Activated B cell treated with CpG ODN at 0.5 μM for 24 hours (primary cell): ENCODE data around the gene ABCD1. TPM values are rescaled to one million over a fixed set of nuclear protein-coding genes. Genes with fewer than 3 reads are reported as not detected.
"Not testable (repeated sequence)": the region's sequence is repeated elsewhere in the genome, so short reads cannot be mapped to it uniquely, and the experiment has no call there.

ENCODE experiments used
- ATAC-seq: fragments of 200-7000 bp; cut with Tn5 transposase; one replicate; pipeline ENCODE4 v1.10.0; 2021; ENCODE audit warnings: low read depth, mild to moderate bottlenecking, moderate library complexity
- CTCF ChIA-PET: fragments of 350-600 bp; sonication (Branson Sonifier 250); formaldehyde crosslinking; loops from one replicate; lab custom pipeline; 2021; ENCODE audit warnings: antibody characterized with exemption; lab: Charles Lee
- POLR2A ChIA-PET: fragments of 350-600 bp; sonication (Branson Sonifier 250); formaldehyde crosslinking; loops from one replicate; lab custom pipeline; 2021; ENCODE audit warnings: antibody characterized with exemption; lab: Charles Lee
- DNase-seq: peaks from one replicate; pipeline ENCODE4 v3.0.0; 2022
- H3K27ac Mint-ChIP-seq: one replicate; pipeline ENCODE4 v1.8.0; 2020; ENCODE audit warnings: mixed read lengths
- H3K27me3 Mint-ChIP-seq: one replicate; pipeline ENCODE4 v1.8.0; 2021; ENCODE audit warnings: mixed read lengths
- H3K36me3 Mint-ChIP-seq: one replicate; pipeline ENCODE4 v1.8.0; 2021; ENCODE audit warnings: low read depth, mixed read lengths
- H3K4me1 Mint-ChIP-seq: one replicate; pipeline ENCODE4 v1.8.0; 2021; ENCODE audit warnings: mixed read lengths
- H3K4me3 Mint-ChIP-seq: one replicate; pipeline ENCODE4 v1.8.0; 2020; ENCODE audit warnings: mild to moderate bottlenecking, mixed read lengths
- H3K9me3 Mint-ChIP-seq: one replicate; pipeline ENCODE4 v1.8.0; 2020; ENCODE audit warnings: mixed read lengths
- CTCF ChIP-seq: fragments of 200-600 bp; IDR thresholded peaks from one replicate; pipeline ENCODE4 v1.8.0; 2022; ENCODE audit warnings: antibody characterized with exemption, mild to moderate bottlenecking
- intact Hi-C: fragments of 100-400 bp; cut with micrococcal nuclease; formaldehyde crosslinking; loops from one replicate; pipeline ENCODE4 v1.15.1; 2024
- total RNA-seq: library from RNA; stranded (reverse); gene quantifications from 2 replicates; pipeline ENCODE4 v1.2.3, GENCODE V29; 2022

Gene ABCD1
- total RNA-seq, 1 donor from 2014 or later = 2.8 TPM

GRCh38 chrX:153744210-153745066 lies 19.8 kb downstream of the ABCD1 start:
- Mint-ChIP-seq H3K27ac (no peak overlapping the region), H3K36me3 (no peaks in the 10 kb centered on the region), H3K4me3 (no peak overlapping the region), H3K9me3 (no peaks in the 10 kb centered on the region), H3K27me3 (no peaks in the 10 kb centered on the region), H3K4me1 (peaks cover 36% of the 10 kb centered on the region)
- TF ChIP-seq CTCF = no peak
- POLR2A ChIA-PET = no interaction called here
- CTCF ChIA-PET = no interaction called here
- DNase-seq (no peak), ATAC-seq (no peak)
- intact Hi-C loops = no loop called here

GRCh38 chrX:153745067-153745433 lies 20.4 kb downstream of the ABCD1 start:
- H3K27ac Mint-ChIP-seq, CTCF ChIA-PET: not testable (repeated sequence)

GRCh38 chrX:153746359-153746758 lies 21.7 kb downstream of the ABCD1 start:
- H3K4me1 Mint-ChIP-seq = peaks cover 37% of the 10 kb centered on the region
- no peak for TF ChIP-seq CTCF
- DNase-seq (no peak), ATAC-seq (no peak)
- no peak overlapping the region for H3K4me3 Mint-ChIP-seq
- no peaks in the 10 kb centered on the region for H3K36me3 Mint-ChIP-seq
- POLR2A ChIA-PET = no interaction called here
- intact Hi-C loops = no loop called here
- H3K9me3 Mint-ChIP-seq = no peaks in the 10 kb centered on the region
- H3K27me3 Mint-ChIP-seq = no peaks in the 10 kb centered on the region
- CTCF ChIA-PET = no interaction called here
- no peak overlapping the region for H3K27ac Mint-ChIP-seq

More at GRCh38 chrX:153745067-153745433, 20.4 kb downstream of the ABCD1 start:
- H3K4me1 Mint-ChIP-seq = peaks cover 39% of the 10 kb centered on the region
- intact Hi-C loops, H3K36me3 Mint-ChIP-seq, DNase-seq, H3K4me3 Mint-ChIP-seq, ATAC-seq, H3K9me3 Mint-ChIP-seq, H3K27me3 Mint-ChIP-seq, POLR2A ChIA-PET: not testable (repeated sequence)

- POLR2A ChIA-PET, intact Hi-C loops, DNase-seq, CTCF ChIA-PET, H3K27me3 Mint-ChIP-seq, H3K27ac Mint-ChIP-seq, H3K9me3 Mint-ChIP-seq, H3K36me3 Mint-ChIP-seq, H3K4me3 Mint-ChIP-seq, ATAC-seq: not testable (repeated sequence)
- H3K4me1 Mint-ChIP-seq = peaks cover 32% of the 10 kb centered on the region
Measured at GRCh38 chrX:153746991-153747390, 22.3 kb downstream of the ABCD1 start.

- intact Hi-C loops, POLR2A ChIA-PET, H3K4me3 Mint-ChIP-seq, DNase-seq, ATAC-seq, CTCF ChIA-PET, H3K36me3 Mint-ChIP-seq, H3K27me3 Mint-ChIP-seq, H3K27ac Mint-ChIP-seq, H3K9me3 Mint-ChIP-seq: not testable (repeated sequence)
- H3K4me1 Mint-ChIP-seq = peaks cover 23% of the 10 kb centered on the region
Measured at GRCh38 chrX:153749017-153749416, 24.4 kb downstream of the ABCD1 start.

GRCh38 chrX:153750127-153750774 lies 25.6 kb downstream of the ABCD1 start:
- peaks cover 15% of the 10 kb centered on the region for H3K4me1 Mint-ChIP-seq
- no peaks in the 10 kb centered on the region for H3K9me3 Mint-ChIP-seq
- ChIA-PET CTCF (no interaction called here), POLR2A (no interaction called here)
- intact Hi-C loops = no loop called here
- no peaks in the 10 kb centered on the region for H3K27me3 Mint-ChIP-seq
- H3K27ac Mint-ChIP-seq = no peak overlapping the region
- H3K36me3 Mint-ChIP-seq = no peaks in the 10 kb centered on the region
- DNase-seq (no peak), ATAC-seq (no peak)
- TF ChIP-seq CTCF = no peak
- H3K4me3 Mint-ChIP-seq = no peak overlapping the region
